K562 (cell line): ENCODE data around the gene SKAP1. TPM values are rescaled to one million over a fixed set of nuclear protein-coding genes. Genes with fewer than 3 reads are reported as not detected.
A peak's percentile ranks its signal among the peaks of the same experiment; 100 is the strongest.

Experiments used
- ATAC-seq: fragments of 200-7000 bp; cut with Tn5 transposase; 3 replicates; pipeline ENCODE4 v1.9.1; 2020; ENCODE audit warnings: moderate library complexity
- BruUV-seq: library from RNA; stranded (reverse); fragments of 400-500 nt; replicated peaks from 2 replicates; lab custom pipeline; 2021; lab: Mats Ljungman, UMichigan
- CTCF ChIA-PET: fragments of 300-600 bp; formaldehyde crosslinking; extraction: SDS; loops from one replicate; lab custom pipeline; 2021; ENCODE audit warnings: low intra/inter-chr PET ratio; lab: Yijun Ruan, JAX
- POLR2A ChIA-PET: fragments of 300-600, 350-650 bp; sonication (Branson Sonifier 250); formaldehyde crosslinking; extraction: SDS; loops from one replicate; lab custom pipeline; 2021; ENCODE audit warnings: antibody characterized with exemption, inconsistent platforms; lab: Yijun Ruan, JAX
- DNase-seq, 4 experiments: peaks; one replicate each; pipeline versions ENCODE4 v3.0.0 to v3.0.0-alpha.2; 2011 to 2018; ENCODE audit warnings: low spot score in 3 of 4, mixed read lengths in 3 of 4; ENCODE audit errors: extremely low read depth in 1 of 4
- FAIRE-seq: peaks from 2 replicates; lab custom pipeline; 2011; peaks lifted over from hg19 to GRCh38; lab: Jason Lieb, UNC
- H2AFZ ChIP-seq: 2 replicates; pipeline ENCODE4 v1.6.0; 2011; ENCODE audit warnings: low read depth, low read length, control low read depth, inconsistent platforms
- H3K27ac ChIP-seq: fragments of 200-600 bp; 3 replicates; pipeline ENCODE4 v1.8.0; 2011; ENCODE audit warnings: low read depth, mild to moderate bottlenecking, control low read depth, inconsistent platforms, low read length, moderate library complexity, mixed read lengths; ENCODE audit errors: extremely low read depth
- H3K27me3 ChIP-seq, 2 experiments: fragments of 300-600 bp in 1 of 2; 2 replicates in 1 of 2; 3 replicates in 1 of 2; pipeline versions ENCODE4 v1.6.0 to v1.8.0; 2011; ENCODE audit warnings: inconsistent platforms in 2 of 2, low read length in 2 of 2, mild to moderate bottlenecking in 1 of 2, mixed read lengths in 1 of 2, moderate library complexity in 1 of 2; ENCODE audit not compliant: control insufficient read depth in 2 of 2, insufficient read depth in 2 of 2
- H3K36me3 ChIP-seq: fragments of 300-600 bp; 3 replicates; pipeline ENCODE4 v1.8.0; 2011; ENCODE audit warnings: mild to moderate bottlenecking, low read length, inconsistent platforms; ENCODE audit not compliant: control insufficient read depth, insufficient read depth
- H3K4me1 ChIP-seq, 2 experiments: fragments of 200-600 bp in 1 of 2; replicated peaks in 1 of 2; 2 replicates in 1 of 2; 3 replicates in 1 of 2; pipeline versions ENCODE4 v1.5.1 to v1.8.0; 2011; ENCODE audit warnings: inconsistent platforms in 2 of 2, low read length in 2 of 2, mild to moderate bottlenecking in 1 of 2, mixed read lengths in 1 of 2, moderate library complexity in 1 of 2; ENCODE audit not compliant: control insufficient read depth in 2 of 2, insufficient read depth in 2 of 2
- H3K4me2 ChIP-seq: 2 replicates; pipeline ENCODE4 v1.6.1; 2011; ENCODE audit warnings: low read length, control low read depth, inconsistent platforms, mixed read lengths; ENCODE audit not compliant: insufficient read depth
- H3K4me3 ChIP-seq: fragments of 200-600 bp; sonication (generic), shearing (Covaris generic); 2 replicates; pipeline ENCODE4 v1.5.1; 2016; ENCODE audit warnings: control low read depth, inconsistent platforms
- H3K79me2 ChIP-seq: fragments of 200-600 bp; 3 replicates; pipeline ENCODE4 v1.8.0; 2011; ENCODE audit warnings: low read length, inconsistent platforms; ENCODE audit not compliant: control insufficient read depth, insufficient read depth
- H3K9ac ChIP-seq, 2 experiments: 2 replicates each; pipeline versions ENCODE4 v1.6.0 to v1.6.1; 2011; ENCODE audit warnings: low read depth in 2 of 2, low read length in 2 of 2, control low read depth in 1 of 2, inconsistent platforms in 1 of 2, mild to moderate bottlenecking in 1 of 2, mixed read lengths in 1 of 2; ENCODE audit not compliant: insufficient read depth in 1 of 2
- H3K9me1 ChIP-seq: one replicate; pipeline ENCODE4 v1.6.0; 2011; ENCODE audit warnings: inconsistent platforms, mild to moderate bottlenecking, low read length, moderate library complexity; ENCODE audit not compliant: control insufficient read depth, insufficient read depth
- H3K9me3 ChIP-seq: replicated peaks from 2 replicates; pipeline ENCODE4 v1.5.1; 2011; ENCODE audit warnings: low read depth, low read length, inconsistent platforms; ENCODE audit not compliant: control insufficient read depth, insufficient read depth
- H4K20me1 ChIP-seq: replicated peaks from 2 replicates; pipeline ENCODE4 v1.6.1; 2011; ENCODE audit warnings: low read length, inconsistent platforms, mixed read lengths; ENCODE audit not compliant: control insufficient read depth, insufficient read depth
- RAD21 ChIP-seq, 2 experiments: fragments of 250-450 bp in 1 of 2; fragments of 450-650 bp in 1 of 2; sonication (Bioruptor Pico) in 1 of 2; formaldehyde crosslinking in 1 of 2; IDR thresholded peaks in 1 of 2; conservative IDR thresholded peaks in 1 of 2; 2 replicates each; pipeline versions ENCODE4 v1.4.0 to v1.8.0; 2020 to 2022; ENCODE audit warnings: mild to moderate bottlenecking in 2 of 2, moderate library complexity in 1 of 2
- RBM39 ChIP-seq: fragments of 200-400 bp; formaldehyde crosslinking; optimal IDR thresholded peaks from 2 replicates; pipeline ENCODE3; 2018; ENCODE audit warnings: low read depth, low read length
- WGBS: fragments of 100-300 bp; shearing (Covaris generic); methylation state at CpG from one replicate; pipeline ENCODE4 v1.1.6; 2016; ENCODE audit warnings: low coverage, mixed read lengths; ENCODE audit not compliant: insufficient coverage; ENCODE audit errors: missing lambda C conversion rate; 5-methylcytosine and 5-hydroxymethylcytosine counted together
- in situ Hi-C: fragments of 300-500 bp; cut with MboI; formaldehyde crosslinking; loops from 4 replicates; pipeline ENCODE4 v1.15.0; 2018; ENCODE audit warnings: inconsistent platforms, mixed read lengths
- intact Hi-C: fragments of 100-400 bp; cut with micrococcal nuclease; formaldehyde crosslinking; loops from 2 replicates; pipeline ENCODE4 v1.14.2; 2022
- polyA plus RNA-seq, 8 experiments: library from polyadenylated mRNA; depleted of rRNA in 4 of 8; stranded (reverse) in 5 of 8; unstranded in 3 of 8; fragments of >200 nt; fragmentation: Nextera tagmentation in 2 of 8; fragmentation: Illumina TruSeq in 1 of 8; extraction: Ambion mirVana in 2 of 8; extraction: Trizol in 1 of 8; gene quantifications; 2 replicates each; pipeline versions ENCODE4 v1.2.1 to v1.2.3, GENCODE V29; 2011 to 2014; ENCODE audit warnings: inconsistent platforms in 1 of 8, missing spikeins in 1 of 8
- total RNA-seq, 7 experiments: library from RNA; depleted of rRNA in 6 of 7; stranded (reverse); fragments of >200 nt in 6 of 7; fragmentation: Illumina TruSeq in 2 of 7; extraction: Trizol in 2 of 7; gene quantifications; 2 replicates each; pipeline versions ENCODE4 v1.2.1 to v1.2.3, GENCODE V29; 2011 to 2021; ENCODE audit warnings: low replicate concordance in 1 of 7
- TF ChIP-seq, protein P1 (sequence below): fragments of 450-650 bp; IDR thresholded peaks from 2 replicates; pipeline ENCODE4 v1.6.1; 2016; ENCODE audit warnings: low read depth, mild to moderate bottlenecking, moderate library complexity
- TF ChIP-seq, protein P2 (sequence below), 3 experiments: IDR thresholded peaks in 2 of 3; conservative IDR thresholded peaks in 1 of 3; 2 replicates each; pipeline ENCODE4 v1.5.1; 2011 to 2012; ENCODE audit warnings: low read length in 3 of 3, mild to moderate bottlenecking in 3 of 3, control low read depth in 2 of 3, improper control_type of control experiment in 1 of 3, inconsistent platforms in 1 of 3, low read depth in 1 of 3, mixed read lengths in 1 of 3, moderate library complexity in 1 of 3; ENCODE audit not compliant: insufficient read depth in 2 of 3

SKAP1 gene
- total and polyA plus RNA-seq, 9 of the 15 experiments (the other 6 are each of a cell fraction or from before 2014, with no cell fraction given), result 0.06 to 0.80 (median 0.10) TPM; not detected in 4

GRCh38 chr17:48134912-48135480 is 295.0 kb downstream of the SKAP1 start (continued):
- TF ChIP-seq, protein P1, sequence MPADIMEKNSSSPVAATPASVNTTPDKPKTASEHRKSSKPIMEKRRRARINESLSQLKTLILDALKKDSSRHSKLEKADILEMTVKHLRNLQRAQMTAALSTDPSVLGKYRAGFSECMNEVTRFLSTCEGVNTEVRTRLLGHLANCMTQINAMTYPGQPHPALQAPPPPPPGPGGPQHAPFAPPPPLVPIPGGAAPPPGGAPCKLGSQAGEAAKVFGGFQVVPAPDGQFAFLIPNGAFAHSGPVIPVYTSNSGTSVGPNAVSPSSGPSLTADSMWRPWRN, result no peak
- TF ChIP-seq RAD21 (CRISPR knock-in tag; conservative IDR thresholded peaks at IDR 0.05 in 1 of 2, IDR thresholded peaks at IDR 0.05 in 1 of 2), result peak in 1 of 2 experiments; percentile 49; a peak in 2 of 4 replicates
- TF ChIP-seq RBM39, result no peak
- TF ChIP-seq, protein P2, sequence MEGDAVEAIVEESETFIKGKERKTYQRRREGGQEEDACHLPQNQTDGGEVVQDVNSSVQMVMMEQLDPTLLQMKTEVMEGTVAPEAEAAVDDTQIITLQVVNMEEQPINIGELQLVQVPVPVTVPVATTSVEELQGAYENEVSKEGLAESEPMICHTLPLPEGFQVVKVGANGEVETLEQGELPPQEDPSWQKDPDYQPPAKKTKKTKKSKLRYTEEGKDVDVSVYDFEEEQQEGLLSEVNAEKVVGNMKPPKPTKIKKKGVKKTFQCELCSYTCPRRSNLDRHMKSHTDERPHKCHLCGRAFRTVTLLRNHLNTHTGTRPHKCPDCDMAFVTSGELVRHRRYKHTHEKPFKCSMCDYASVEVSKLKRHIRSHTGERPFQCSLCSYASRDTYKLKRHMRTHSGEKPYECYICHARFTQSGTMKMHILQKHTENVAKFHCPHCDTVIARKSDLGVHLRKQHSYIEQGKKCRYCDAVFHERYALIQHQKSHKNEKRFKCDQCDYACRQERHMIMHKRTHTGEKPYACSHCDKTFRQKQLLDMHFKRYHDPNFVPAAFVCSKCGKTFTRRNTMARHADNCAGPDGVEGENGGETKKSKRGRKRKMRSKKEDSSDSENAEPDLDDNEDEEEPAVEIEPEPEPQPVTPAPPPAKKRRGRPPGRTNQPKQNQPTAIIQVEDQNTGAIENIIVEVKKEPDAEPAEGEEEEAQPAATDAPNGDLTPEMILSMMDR (IDR thresholded peaks at IDR 0.05 in 2 of 3, conservative IDR thresholded peaks at IDR 0.05 in 1 of 3; ENCODE audit: insufficient read depth in 2 of 3, low read depth in 1 of 3, low read length in 3 of 3), result peak; percentile 49 to 58 (median 53)
- TF ChIP-seq, all 486 proteins: peak for 4

- 21% methylated on average over 5 of the region's 5 CpGs for WGBS
- H3K9me1 ChIP-seq, result peaks cover 3% of the 10 kb centered on the region
- H3K36me3 ChIP-seq, result no peaks in the 10 kb centered on the region
- ChIA-PET POLR2A (interaction anchor here (0.6 to 1.1 kb wide), 3 partner anchors 14 to 500 kb away, joined by 3 to 5 read pairs (median 4); no protein-coding TSS in a partner anchor), CTCF (interaction anchor here (3.2 kb wide), 1 partner anchor 106 kb away, joined by 38 read pairs; no protein-coding TSS in a partner anchor)
- no peak for ATAC-seq
- H3K9ac ChIP-seq, result no peak overlapping the region
- no peak for FAIRE-seq
- in situ Hi-C loops (loop anchor here (5.0 kb wide), 1 partner anchor 55 kb away; no protein-coding TSS in a partner anchor), intact Hi-C loops (loop anchor here (10.0 kb wide), 1 partner anchor 288 kb away; the partner anchor contains the start of gene SCRN2)
- H3K27me3 ChIP-seq, result no peaks in the 10 kb centered on the region; a peak in 1 of 5 replicates
- H3K4me3 ChIP-seq, result no peak overlapping the region
- no peak overlapping the region for H3K4me2 ChIP-seq
- H3K27ac ChIP-seq, result no peak overlapping the region
- H4K20me1 ChIP-seq, result no peaks in the 10 kb centered on the region
- no peaks in the 10 kb centered on the region for H3K9me3 ChIP-seq
- BruUV-seq, result no TSS peak
- no peaks in the 10 kb centered on the region for H3K4me1 ChIP-seq
- DNase-seq, result no peak
- H3K79me2 ChIP-seq, result no peaks in the 10 kb centered on the region
- H2AFZ ChIP-seq, result no peak overlapping the region
These were observed 297.6 kb downstream of the SKAP1 start for GRCh38 chr17:48132385-48132784.
